ENCODE results near the gene MORF4L2. TPM values are rescaled to one million over a fixed set of nuclear protein-coding genes. Genes with fewer than 3 reads are reported as not detected.

MORF4L2 gene
- total RNA-seq, 2 experiments from 2014 or later: 165 to 257 TPM

DNA sequence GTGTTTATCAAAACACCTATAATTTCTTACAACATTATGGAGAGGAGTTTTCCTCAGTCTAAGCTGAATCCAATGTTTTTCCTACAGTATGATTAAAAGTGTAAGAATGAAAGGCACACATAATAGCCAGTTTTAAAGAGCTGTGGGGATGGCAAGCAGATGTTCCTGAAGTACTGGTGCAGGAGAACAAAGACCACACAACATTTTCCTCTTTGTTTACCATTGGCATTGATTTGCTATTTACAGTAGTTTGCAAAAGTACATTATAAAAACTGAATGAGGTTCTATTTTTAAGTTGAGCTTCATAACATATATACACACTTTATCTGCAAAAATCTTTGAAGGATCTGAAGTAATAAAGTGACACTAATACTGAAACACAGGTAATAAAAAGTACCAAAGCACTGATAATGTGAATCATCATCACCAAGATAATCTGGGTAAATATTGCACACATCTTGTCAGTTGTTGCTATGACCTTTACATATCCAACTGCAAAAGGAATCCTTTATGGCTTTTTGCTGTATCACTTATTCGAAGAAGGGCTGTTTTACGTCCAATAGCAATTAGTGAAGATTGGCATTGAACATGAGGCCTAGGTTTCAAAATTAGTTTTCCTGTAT, 35.2 kb downstream of the MORF4L2 start:
- POLR2A ChIA-PET: interaction anchor here (0.6 kb wide), 1 partner anchor 145 kb away, joined by 3 read pairs; no protein-coding TSS in a partner anchor
- H4K20me1 ChIP-seq (ENCODE audit: insufficient read depth, low read length): no peaks in the 10 kb centered on the region
- H3K9me3 ChIP-seq (ENCODE audit: low read length): no peaks in the 10 kb centered on the region
- BruUV-seq (replicated peaks): no TSS peak
- intact Hi-C loops (cut with micrococcal nuclease; ENCODE audit: unreplicated experiment): no loop called here
- CTCF ChIA-PET (ENCODE audit: unreplicated experiment): no interaction called here
- no peak for DNase-seq (ENCODE audit: low spot score)
- TF ChIP-seq, protein P1, sequence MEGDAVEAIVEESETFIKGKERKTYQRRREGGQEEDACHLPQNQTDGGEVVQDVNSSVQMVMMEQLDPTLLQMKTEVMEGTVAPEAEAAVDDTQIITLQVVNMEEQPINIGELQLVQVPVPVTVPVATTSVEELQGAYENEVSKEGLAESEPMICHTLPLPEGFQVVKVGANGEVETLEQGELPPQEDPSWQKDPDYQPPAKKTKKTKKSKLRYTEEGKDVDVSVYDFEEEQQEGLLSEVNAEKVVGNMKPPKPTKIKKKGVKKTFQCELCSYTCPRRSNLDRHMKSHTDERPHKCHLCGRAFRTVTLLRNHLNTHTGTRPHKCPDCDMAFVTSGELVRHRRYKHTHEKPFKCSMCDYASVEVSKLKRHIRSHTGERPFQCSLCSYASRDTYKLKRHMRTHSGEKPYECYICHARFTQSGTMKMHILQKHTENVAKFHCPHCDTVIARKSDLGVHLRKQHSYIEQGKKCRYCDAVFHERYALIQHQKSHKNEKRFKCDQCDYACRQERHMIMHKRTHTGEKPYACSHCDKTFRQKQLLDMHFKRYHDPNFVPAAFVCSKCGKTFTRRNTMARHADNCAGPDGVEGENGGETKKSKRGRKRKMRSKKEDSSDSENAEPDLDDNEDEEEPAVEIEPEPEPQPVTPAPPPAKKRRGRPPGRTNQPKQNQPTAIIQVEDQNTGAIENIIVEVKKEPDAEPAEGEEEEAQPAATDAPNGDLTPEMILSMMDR (conservative IDR thresholded peaks at IDR 0.05; ENCODE audit: low read length): no peak
- TF ChIP-seq EZH2phosphoT487 (IDR thresholded peaks at IDR 0.05; ENCODE audit: borderline replicate concordance, low read depth, low read length): no peak
- H3K4me1 ChIP-seq (ENCODE audit: insufficient read depth, low read length, poor library complexity, severe bottlenecking): no peaks in the 10 kb centered on the region
- H2AFZ ChIP-seq (ENCODE audit: low read length): no peak overlapping the region
- H3K79me2 ChIP-seq (ENCODE audit: insufficient read depth, low read depth, low read length): no peaks in the 10 kb centered on the region
- H3K4me2 ChIP-seq (ENCODE audit: low read length): no peak overlapping the region
- no peaks in the 10 kb centered on the region; the same call in 1 of the 2 replicates for H3K9me2 ChIP-seq (ENCODE audit: insufficient read depth, low read length)
- H3K27ac ChIP-seq (ENCODE audit: low read depth, low read length, poor library complexity, severe bottlenecking): no peak overlapping the region
- no peaks in the 10 kb centered on the region for H3K36me3 ChIP-seq (ENCODE audit: insufficient read depth, low read length)
- no peak overlapping the region for H3K4me3 ChIP-seq (ENCODE audit: low read depth, low read length, poor library complexity, severe bottlenecking)

DNA sequence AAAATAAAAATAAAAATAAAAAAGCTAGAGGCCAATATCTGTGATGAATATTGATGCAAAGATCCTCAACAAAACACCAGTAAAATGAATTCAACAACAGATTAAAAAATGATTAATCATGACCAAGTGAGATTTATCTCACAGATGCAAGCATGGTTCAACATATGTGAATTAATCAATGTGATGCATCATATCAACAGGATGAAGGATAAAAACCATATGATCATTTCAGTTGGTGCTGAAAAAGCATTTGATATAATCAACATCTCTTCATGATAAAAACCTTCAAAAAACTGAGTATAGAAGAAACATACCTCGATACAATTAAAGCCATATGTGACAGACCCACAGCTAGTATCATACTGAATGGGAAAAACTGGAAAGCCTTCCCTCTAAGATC, 38.9 kb downstream of the MORF4L2 start:
- BruUV-seq (replicated peaks): no TSS peak
- DNase-seq (ENCODE audit: low spot score): no peak
- Histone ChIP-seq H2AFZ (ENCODE audit: low read length) (no peak overlapping the region), H3K4me2 (ENCODE audit: low read length) (no peak overlapping the region), H3K9me2 (ENCODE audit: insufficient read depth, low read length) (no peaks in the 10 kb centered on the region; the same call in 1 of the 2 replicates), H3K36me3 (ENCODE audit: insufficient read depth, low read length) (no peaks in the 10 kb centered on the region), H3K4me1 (ENCODE audit: insufficient read depth, low read length, poor library complexity, severe bottlenecking) (no peaks in the 10 kb centered on the region), H3K4me3 (ENCODE audit: low read depth, low read length, poor library complexity, severe bottlenecking) (no peak overlapping the region), H3K27ac (ENCODE audit: low read depth, low read length, poor library complexity, severe bottlenecking) (no peak overlapping the region), H4K20me1 (ENCODE audit: insufficient read depth, low read length) (no peaks in the 10 kb centered on the region), H3K79me2 (ENCODE audit: insufficient read depth, low read depth, low read length) (no peaks in the 10 kb centered on the region), H3K9me3 (ENCODE audit: low read length) (no peaks in the 10 kb centered on the region)
- ChIA-PET POLR2A (no interaction called here), CTCF (ENCODE audit: unreplicated experiment) (no interaction called here)
- TF ChIP-seq, protein P1 (conservative IDR thresholded peaks at IDR 0.05; ENCODE audit: low read length): no peak
- no peak for TF ChIP-seq EZH2phosphoT487 (IDR thresholded peaks at IDR 0.05; ENCODE audit: borderline replicate concordance, low read depth, low read length)
- intact Hi-C loops (cut with micrococcal nuclease; ENCODE audit: unreplicated experiment): no loop called here

DNA sequence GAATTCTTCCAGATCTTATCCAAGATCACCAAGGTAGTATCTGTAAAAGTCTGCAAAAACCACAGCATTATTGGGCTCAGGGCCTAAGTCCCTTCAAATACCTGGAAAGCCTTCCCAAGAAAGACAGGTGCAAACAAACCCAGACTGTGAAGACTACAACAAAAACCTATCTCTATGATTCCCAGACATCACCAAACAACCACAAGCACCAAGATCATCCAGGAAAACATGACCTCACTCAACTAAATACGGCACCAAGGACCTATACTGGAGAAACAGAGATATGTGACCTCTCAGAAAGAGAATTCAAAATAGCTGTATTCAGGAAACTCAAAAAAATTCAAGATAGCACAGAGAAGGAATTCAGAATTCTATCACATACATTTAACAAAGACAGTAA, 42.4 kb downstream of the MORF4L2 start:
- no peaks in the 10 kb centered on the region for H3K9me3 ChIP-seq (ENCODE audit: low read length)
- POLR2A ChIA-PET: interaction anchor here (0.7 to 1.2 kb wide), 2 partner anchors 12 to 385 kb away, joined by 3 read pairs; no protein-coding TSS in a partner anchor
- no peaks in the 10 kb centered on the region for H3K36me3 ChIP-seq (ENCODE audit: insufficient read depth, low read length)
- CTCF ChIA-PET (ENCODE audit: unreplicated experiment): no interaction called here
- H4K20me1 ChIP-seq (ENCODE audit: insufficient read depth, low read length): no peaks in the 10 kb centered on the region
- intact Hi-C loops (cut with micrococcal nuclease; ENCODE audit: unreplicated experiment): no loop called here
- H3K4me2 ChIP-seq (ENCODE audit: low read length): no peak overlapping the region
- no peaks in the 10 kb centered on the region for H3K79me2 ChIP-seq (ENCODE audit: insufficient read depth, low read depth, low read length)
- no TSS peak for BruUV-seq (replicated peaks)
- no peak for DNase-seq (ENCODE audit: low spot score)
- no peak overlapping the region for H2AFZ ChIP-seq (ENCODE audit: low read length)
- no peak for TF ChIP-seq EZH2phosphoT487 (IDR thresholded peaks at IDR 0.05; ENCODE audit: borderline replicate concordance, low read depth, low read length)
- TF ChIP-seq, protein P1 (conservative IDR thresholded peaks at IDR 0.05; ENCODE audit: low read length): no peak
- H3K4me1 ChIP-seq (ENCODE audit: insufficient read depth, low read length, poor library complexity, severe bottlenecking): no peaks in the 10 kb centered on the region
- H3K9me2 ChIP-seq (ENCODE audit: insufficient read depth, low read length): no peaks in the 10 kb centered on the region; the same call in 1 of the 2 replicates
- H3K27ac ChIP-seq (ENCODE audit: low read depth, low read length, poor library complexity, severe bottlenecking): no peak overlapping the region
- H3K4me3 ChIP-seq (ENCODE audit: low read depth, low read length, poor library complexity, severe bottlenecking): no peak overlapping the region

All from OCI-LY7 (cell line).